ENCODE measurements around the gene RTRAF. TPM values are rescaled to one million over a fixed set of nuclear protein-coding genes. Genes with fewer than 3 reads are reported as not detected.

The RTRAF gene
- total and polyA plus RNA-seq, 10 of the 15 experiments (the other 5 are each of a cell fraction or from before 2014, with no cell fraction given), result 248 to 540 (median 368) TPM

- H3K9me3 ChIP-seq (replicated peaks; ENCODE audit: control insufficient read depth, insufficient read depth, low read length), result no peaks in the 10 kb centered on the region
- no peak overlapping the region for H3K4me2 ChIP-seq (ENCODE audit: control insufficient read depth, insufficient read depth)
- intact Hi-C loops (cut with micrococcal nuclease; ENCODE audit: unreplicated experiment), result no loop called here
- CTCF ChIA-PET, result interaction anchor here (0.9 to 1.7 kb wide), 4 partner anchors 13 to 49 kb away, joined by 3 to 5 read pairs (median 4); no protein-coding TSS in a partner anchor
- no TSS peak for BruUV-seq (replicated peaks)
- H2AFZ ChIP-seq (ENCODE audit: control insufficient read depth, low read depth, low read length), result no peak overlapping the region
- no peaks in the 10 kb centered on the region for H3K79me2 ChIP-seq (ENCODE audit: control insufficient read depth, insufficient read depth, low read length)
- RAD21 ChIA-PET (ENCODE audit: unreplicated experiment), result no interaction called here
- H3K36me3 ChIP-seq (ENCODE audit: control insufficient read depth in 2 of 2, insufficient read depth in 2 of 2, low read length in 1 of 2), result no peaks in the 10 kb centered on the region
- no peak overlapping the region for H3K9ac ChIP-seq (ENCODE audit: control insufficient read depth, insufficient read depth, low read length)
- H3K27ac ChIP-seq (ENCODE audit: control insufficient read depth, insufficient read depth), result no peak overlapping the region
- in situ Hi-C loops (cut with MboI), result loop anchor here (10.0 kb wide), 1 partner anchor 230 kb away; no protein-coding TSS in a partner anchor
- SMC1A ChIA-PET (ENCODE audit: uncharacterized antibody, unreplicated experiment), result interaction anchor here (0.7 to 2.0 kb wide), 4 partner anchors 10 to 215 kb away, joined by 3 to 4 read pairs (median 3); no protein-coding TSS in a partner anchor
- no peaks in the 10 kb centered on the region for H3K4me1 ChIP-seq (ENCODE audit: control insufficient read depth, insufficient read depth, low read length)
- no peaks in the 10 kb centered on the region for H4K20me1 ChIP-seq (ENCODE audit: control insufficient read depth, insufficient read depth)
- no peak overlapping the region for H3K4me3 ChIP-seq
- DNase-seq (ENCODE audit: low read depth, low spot score) (no peak), FAIRE-seq (no peak), ATAC-seq (no peak)
- POLR2A ChIA-PET, result no interaction called here
- 40% methylated on average over 11 of the region's 11 CpGs for WGBS (ENCODE audit: insufficient coverage, insufficient replicate concordance, low lambda C conversion rate, missing lambda C conversion rate)
- H3K27me3 ChIP-seq (replicated peaks in 1 of 2; ENCODE audit: control insufficient read depth in 2 of 2, insufficient read depth in 2 of 2, low read length in 1 of 2), result peaks cover 0 to 4% of the 10 kb centered on the region in 2 experiments; a peak in 2 of 4 replicates
- TF ChIP-seq SMARCA5 (IDR thresholded peaks at IDR 0.05) (no peak), CTCF (IDR thresholded peaks at IDR 0.05 in 2 of 3, conservative IDR thresholded peaks at IDR 0.05 in 1 of 3; ENCODE audit: control insufficient read depth in 2 of 3, extremely low read depth in 1 of 3, insufficient read depth in 1 of 3, low read depth in 3 of 3, low read length in 3 of 3) (no peak), REST (IDR thresholded peaks at IDR 0.05; ENCODE audit: low read depth, low read length) (no peak), IRF4 (IDR thresholded peaks at IDR 0.05; ENCODE audit: low read depth, low read length) (no peak), E2F8 (IDR thresholded peaks at IDR 0.05; ENCODE audit: low read depth, partially characterized antibody) (no peak), TAF1 (IDR thresholded peaks at IDR 0.05; ENCODE audit: borderline replicate concordance, low read depth, low read length) (no peak), HDAC2 (IDR thresholded peaks at IDR 0.05) (no peak), NR2C1 (IDR thresholded peaks at IDR 0.05) (no peak), EZH2 (IDR thresholded peaks at IDR 0.05; ENCODE audit: borderline replicate concordance, control insufficient read depth, low read depth, low read length) (no peak), BCL3 (IDR thresholded peaks at IDR 0.05; ENCODE audit: borderline replicate concordance, insufficient read depth, low read depth, low read length, poor library complexity, severe bottlenecking) (no peak), SUPT20H (IDR thresholded peaks at IDR 0.05; ENCODE audit: borderline replicate concordance, control insufficient read depth, low read depth, low read length) (no peak), MYC (IDR thresholded peaks at IDR 0.05; ENCODE audit: insufficient read depth, insufficient read length, insufficient replicate concordance, low read length, severe bottlenecking) (no peak)
These were observed 55.6 kb downstream of the RTRAF start for GRCh38 chr14:52044791-52045522.
